Thoracic aorta (tissue), 2 donors: Measurements from ENCODE around the gene PKNOX2. TPM values are rescaled to one million over a fixed set of nuclear protein-coding genes. Genes with fewer than 3 reads are reported as not detected.

ENCODE experiments used
- ATAC-seq: fragments of 150-250 bp; one replicate; pipeline ENCODE4 v1.8.0; 2017; ENCODE audit warnings: low read depth; ENCODE audit not compliant: insufficient number of reproducible peaks, low FRiP score
- DNase-seq: peaks from one replicate; pipeline ENCODE4 v3.0.0-alpha.2; 2020; ENCODE audit warnings: low spot score
- H3K27ac ChIP-seq, 2 donors: fragments of 200-600 bp; sonication (generic); 1 replicate in 1 of 2; 2 replicates in 1 of 2; pipeline ENCODE4 v1.5.1; 2016; ENCODE audit warnings: mild to moderate bottlenecking in 2 of 2, moderate library complexity in 2 of 2
- H3K27me3 ChIP-seq: fragments of 200-600 bp; sonication (generic); replicated peaks from 2 replicates; pipeline ENCODE4 v1.6.0; 2016; ENCODE audit warnings: mild to moderate bottlenecking; ENCODE audit not compliant: insufficient read depth
- H3K36me3 ChIP-seq: fragments of 200-600 bp; sonication (generic); one replicate; pipeline ENCODE4 v1.5.1; 2016
- H3K4me1 ChIP-seq, 2 donors: fragments of 200-600 bp; sonication (generic); 1 replicate in 1 of 2; 2 replicates in 1 of 2; pipeline versions ENCODE4 v1.5.1 to v1.6.0; 2016; ENCODE audit warnings: low read depth in 2 of 2, mild to moderate bottlenecking in 1 of 2; ENCODE audit not compliant: control insufficient read depth in 1 of 2
- H3K4me3 ChIP-seq: fragments of 200-600 bp; sonication (generic); 2 replicates; pipeline ENCODE4 v1.5.1; 2016; ENCODE audit warnings: mild to moderate bottlenecking
- H3K9me3 ChIP-seq: fragments of 200-600 bp; sonication (generic); 2 replicates; pipeline ENCODE4 v1.5.1; 2016
- total RNA-seq, 2 donors: library from RNA; depleted of rRNA; stranded (reverse); fragments of >200 nt; gene quantifications; one replicate each; pipeline versions ENCODE4 v1.1.0 to v1.2.3, GENCODE V29; 2016
- TF ChIP-seq, protein P1 (sequence below): fragments of 200-600 bp; sonication (generic); IDR thresholded peaks from one replicate; pipeline ENCODE4 v1.5.1; 2019; ENCODE audit warnings: antibody characterized with exemption

PKNOX2 gene
- total RNA-seq, 2 donors from 2014 or later = 1.4 to 9.2 TPM

DNA sequence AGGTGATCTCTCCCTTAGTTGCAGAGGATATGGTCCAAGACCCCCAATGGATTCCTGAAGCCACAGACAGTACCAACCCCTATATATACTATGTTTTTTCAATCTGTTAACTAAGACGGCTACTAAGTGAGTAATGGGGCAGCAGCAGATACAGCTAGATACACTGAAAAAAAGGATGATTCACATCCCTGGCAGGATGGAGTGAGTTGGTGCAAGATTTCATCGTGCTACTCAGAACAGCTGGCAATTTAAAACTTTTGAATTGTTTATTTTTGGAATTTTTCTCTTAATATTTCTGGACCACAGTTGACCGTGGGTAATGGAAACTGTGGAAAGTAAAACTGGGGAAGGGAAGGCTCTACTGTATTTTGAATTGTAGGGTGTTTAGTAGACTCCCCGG, 36.1 kb upstream of the PKNOX2 start:
- Histone ChIP-seq H3K27ac (no peak overlapping the region), H3K36me3 (no peaks in the 10 kb centered on the region), H3K4me3 (no peak overlapping the region), H3K4me1 (peaks cover 0 to 8% of the 10 kb centered on the region in 2 donors), H3K9me3 (no peaks in the 10 kb centered on the region), H3K27me3 (no peaks in the 10 kb centered on the region)
- TF ChIP-seq, protein P1, sequence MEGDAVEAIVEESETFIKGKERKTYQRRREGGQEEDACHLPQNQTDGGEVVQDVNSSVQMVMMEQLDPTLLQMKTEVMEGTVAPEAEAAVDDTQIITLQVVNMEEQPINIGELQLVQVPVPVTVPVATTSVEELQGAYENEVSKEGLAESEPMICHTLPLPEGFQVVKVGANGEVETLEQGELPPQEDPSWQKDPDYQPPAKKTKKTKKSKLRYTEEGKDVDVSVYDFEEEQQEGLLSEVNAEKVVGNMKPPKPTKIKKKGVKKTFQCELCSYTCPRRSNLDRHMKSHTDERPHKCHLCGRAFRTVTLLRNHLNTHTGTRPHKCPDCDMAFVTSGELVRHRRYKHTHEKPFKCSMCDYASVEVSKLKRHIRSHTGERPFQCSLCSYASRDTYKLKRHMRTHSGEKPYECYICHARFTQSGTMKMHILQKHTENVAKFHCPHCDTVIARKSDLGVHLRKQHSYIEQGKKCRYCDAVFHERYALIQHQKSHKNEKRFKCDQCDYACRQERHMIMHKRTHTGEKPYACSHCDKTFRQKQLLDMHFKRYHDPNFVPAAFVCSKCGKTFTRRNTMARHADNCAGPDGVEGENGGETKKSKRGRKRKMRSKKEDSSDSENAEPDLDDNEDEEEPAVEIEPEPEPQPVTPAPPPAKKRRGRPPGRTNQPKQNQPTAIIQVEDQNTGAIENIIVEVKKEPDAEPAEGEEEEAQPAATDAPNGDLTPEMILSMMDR = no peak
- DNase-seq (no peak), ATAC-seq (no peak)

DNA sequence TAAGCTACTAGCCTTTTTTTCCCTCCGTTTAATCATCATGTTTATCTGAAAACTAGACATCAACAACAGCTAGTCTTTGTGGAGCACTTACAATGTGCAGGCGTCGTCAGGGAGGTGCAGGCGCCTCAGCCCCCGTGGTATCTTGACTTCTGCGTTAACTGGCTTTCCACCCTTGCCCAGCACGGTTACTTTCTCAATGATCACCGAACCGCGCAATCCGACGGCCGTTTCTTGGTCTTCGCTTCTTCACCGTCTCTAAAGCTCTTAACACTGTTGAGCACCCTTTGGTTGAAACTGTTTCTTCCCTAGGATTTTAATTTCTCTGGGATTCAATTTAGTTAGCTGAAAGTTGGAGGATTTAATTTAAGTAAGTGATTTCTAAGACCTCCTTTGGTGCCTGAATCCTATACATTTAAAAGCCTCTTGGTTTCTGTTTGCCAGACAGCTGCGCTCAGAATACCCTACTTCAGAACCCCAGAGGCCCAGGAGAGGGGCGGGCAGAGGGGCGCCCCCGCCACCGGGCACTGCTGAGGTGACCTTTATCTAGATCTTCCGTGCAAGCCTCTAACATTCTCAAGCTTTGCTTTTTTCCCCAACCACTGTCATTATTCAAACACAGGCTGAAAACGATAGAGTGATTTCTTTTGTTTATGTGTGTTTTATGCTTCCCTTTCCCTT, 35.1 kb upstream of the PKNOX2 start:
- H3K4me1 ChIP-seq = no peaks in the 10 kb centered on the region
- no peak overlapping the region for H3K27ac ChIP-seq
- no peak for ATAC-seq
- DNase-seq = no peak
- TF ChIP-seq, protein P1 = no peak
- H3K9me3 ChIP-seq = no peaks in the 10 kb centered on the region
- no peaks in the 10 kb centered on the region for H3K27me3 ChIP-seq
- no peak overlapping the region for H3K4me3 ChIP-seq
- H3K36me3 ChIP-seq = no peaks in the 10 kb centered on the region

DNA sequence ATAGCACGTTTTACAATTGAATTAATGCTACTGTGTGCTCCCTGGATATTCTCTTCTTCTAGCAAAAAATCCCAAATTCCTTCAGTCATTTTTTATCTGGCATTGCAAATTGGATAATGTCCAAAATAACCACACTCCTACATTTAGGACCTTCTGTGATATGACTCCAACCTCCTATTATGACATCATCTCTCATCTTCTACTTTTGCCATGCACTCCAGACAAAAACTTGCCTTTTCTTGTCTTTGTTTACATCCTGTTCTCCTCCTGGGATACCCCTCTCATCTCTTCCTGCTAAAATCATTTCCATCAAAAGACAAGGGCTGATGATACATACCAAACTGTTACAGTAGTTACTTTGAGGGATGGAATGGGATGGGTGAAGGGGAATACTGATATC, 32.5 kb upstream of the PKNOX2 start:
- no peaks in the 10 kb centered on the region for H3K9me3 ChIP-seq
- TF ChIP-seq, protein P1 = no peak
- no peaks in the 10 kb centered on the region for H3K4me1 ChIP-seq
- H3K36me3 ChIP-seq = no peaks in the 10 kb centered on the region
- no peak for ATAC-seq
- H3K27ac ChIP-seq = no peak overlapping the region
- no peaks in the 10 kb centered on the region for H3K27me3 ChIP-seq
- DNase-seq = no peak
- H3K4me3 ChIP-seq = no peak overlapping the region

DNA sequence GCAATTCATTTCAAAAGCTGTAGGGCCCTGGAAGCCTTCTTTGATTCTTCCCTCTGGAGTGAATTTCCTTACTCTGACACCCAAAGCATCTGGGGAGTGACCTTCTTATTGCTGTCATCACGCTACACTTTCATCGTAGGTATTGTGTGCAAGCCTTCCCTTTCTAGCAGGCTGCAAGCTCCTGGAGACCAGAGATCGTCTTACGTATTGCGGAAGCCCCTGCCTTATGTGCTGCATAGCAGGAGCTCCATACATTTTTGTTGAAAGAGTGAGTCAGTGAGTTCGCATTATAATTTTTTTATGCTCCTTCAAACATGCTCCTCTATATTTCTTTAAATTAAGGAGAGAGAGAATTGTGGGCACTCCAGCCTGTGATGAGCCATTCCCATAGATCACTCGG, 32.0 kb upstream of the PKNOX2 start:
- TF ChIP-seq, protein P1 = no peak
- no peaks in the 10 kb centered on the region for H3K36me3 ChIP-seq

DNA sequence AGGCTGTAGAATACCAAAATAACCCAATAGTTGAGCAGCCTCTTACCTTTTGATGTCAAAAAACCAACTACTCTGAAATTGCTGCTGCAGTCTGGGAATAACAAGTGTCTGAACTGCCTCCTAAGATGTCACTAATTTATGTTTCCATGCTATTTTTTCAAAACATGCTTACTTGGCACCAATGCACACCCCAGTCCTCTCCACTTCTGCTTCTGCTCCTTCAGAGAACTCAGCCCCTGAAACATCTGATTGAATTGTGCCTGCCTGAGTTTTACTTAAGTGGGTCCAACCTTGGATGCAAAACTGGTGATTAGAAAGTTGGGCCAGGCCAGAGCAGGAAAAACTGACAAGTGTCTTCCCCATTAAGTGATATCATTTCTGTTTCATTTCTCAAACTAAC, 28.6 kb upstream of the PKNOX2 start:
- Histone ChIP-seq H3K4me3 (no peak overlapping the region), H3K36me3 (no peaks in the 10 kb centered on the region), H3K27ac (no peak overlapping the region), H3K9me3 (no peaks in the 10 kb centered on the region), H3K4me1 (no peaks in the 10 kb centered on the region), H3K27me3 (no peaks in the 10 kb centered on the region)
- ATAC-seq (no peak), DNase-seq (no peak)
- TF ChIP-seq, protein P1 = no peak

More for the DNA sequence above, 32.0 kb upstream of the PKNOX2 start:
- DNase-seq (no peak), ATAC-seq (no peak)
- H3K27me3 ChIP-seq = no peaks in the 10 kb centered on the region
- H3K9me3 ChIP-seq = no peaks in the 10 kb centered on the region
- H3K27ac ChIP-seq = no peak overlapping the region
- no peak overlapping the region for H3K4me3 ChIP-seq
- no peaks in the 10 kb centered on the region for H3K4me1 ChIP-seq
